ENCODE data around the gene CDC42. TPM values are rescaled to one million over a fixed set of nuclear protein-coding genes. Genes with fewer than 3 reads are reported as not detected.
"Not testable (repeated sequence)": the region's sequence is repeated elsewhere in the genome, so short reads cannot be mapped to it uniquely, and the experiment has no call there.

The CDC42 gene
- 148 and 304 TPM in 2 replicates for polyA plus RNA-seq (2011; rRNA removed)
- 150 and 189 TPM in 2 replicates for polyA minus RNA-seq (2011; rRNA and poly(A)+ RNA removed)

GRCh38 chr1:22052115-22053016, at the start of gene CDC42:
TSS of gene CDC42 (plus strand) at chr1:22052709. CDS start at chr1:22078479, 25,770 bp downstream.
- peak within 1 kb of the TSS; percentile 86 for H3K4me3 ChIP-seq (ENCODE audit: low read depth, low read length)
- H3K27me3 ChIP-seq (ENCODE audit: control insufficient read depth, insufficient read depth, low read length), result no peaks in the 10 kb centered on the region
- ChIA-PET CTCF (interaction anchor here (0.7 to 2.5 kb wide), 3 partner anchors 12 to 364 kb away, joined by 3 to 6 read pairs (median 4); no protein-coding TSS in a partner anchor), POLR2A (interaction anchor here (1.0 kb wide), 1 partner anchor 27 kb away, joined by 3 read pairs; no protein-coding TSS in a partner anchor)
- H3K36me3 ChIP-seq (ENCODE audit: control insufficient read depth, insufficient read depth, low read length), result no peaks in the 10 kb centered on the region
- peak; percentile 65 for DNase-seq (ENCODE audit: low read depth)
- TF ChIP-seq CTCF (IDR thresholded peaks at IDR 0.05; ENCODE audit: insufficient read depth, low read depth, low read length), result no peak

- H3K36me3 ChIP-seq (ENCODE audit: control insufficient read depth, insufficient read depth, low read length); CTCF ChIA-PET; POLR2A ChIA-PET: not testable (repeated sequence)
Measured at GRCh38 chr1:22002875-22003274, 49.6 kb upstream of the CDC42 start.

GRCh38 chr1:22003959-22004358, 48.5 kb upstream of the CDC42 start:
- H3K4me3 ChIP-seq (ENCODE audit: low read depth, low read length); DNase-seq (ENCODE audit: low read depth); H3K36me3 ChIP-seq (ENCODE audit: control insufficient read depth, insufficient read depth, low read length); H3K27me3 ChIP-seq (ENCODE audit: control insufficient read depth, insufficient read depth, low read length); CTCF ChIA-PET; POLR2A ChIA-PET: not testable (repeated sequence)

More at GRCh38 chr1:22002875-22003274, 49.6 kb upstream of the CDC42 start:
- not testable (repeated sequence) for DNase-seq (ENCODE audit: low read depth); H3K4me3 ChIP-seq (ENCODE audit: low read depth, low read length); H3K27me3 ChIP-seq (ENCODE audit: control insufficient read depth, insufficient read depth, low read length)

- H3K27me3 ChIP-seq (ENCODE audit: control insufficient read depth, insufficient read depth, low read length); H3K36me3 ChIP-seq (ENCODE audit: control insufficient read depth, insufficient read depth, low read length); H3K4me3 ChIP-seq (ENCODE audit: low read depth, low read length); POLR2A ChIA-PET; DNase-seq (ENCODE audit: low read depth): not testable (repeated sequence)
- TF ChIP-seq CTCF (IDR thresholded peaks at IDR 0.05; ENCODE audit: insufficient read depth, low read depth, low read length), result peak; percentile 42
- CTCF ChIA-PET, result interaction anchor here (0.7 to 1.2 kb wide), 4 partner anchors 20 to 634 kb away, joined by 3 read pairs; no protein-coding TSS in a partner anchor
Measured at GRCh38 chr1:22005261-22006149, 47.0 kb upstream of the CDC42 start.

- CTCF ChIA-PET, result not testable (repeated sequence)
Measured at GRCh38 chr1:22006736-22007135, 45.8 kb upstream of the CDC42 start.

GRCh38 chr1:22007262-22007661, 45.2 kb upstream of the CDC42 start:
- POLR2A ChIA-PET, result not testable (repeated sequence)

More at GRCh38 chr1:22006736-22007135, 45.8 kb upstream of the CDC42 start:
- H3K4me3 ChIP-seq (ENCODE audit: low read depth, low read length); H3K36me3 ChIP-seq (ENCODE audit: control insufficient read depth, insufficient read depth, low read length); POLR2A ChIA-PET; DNase-seq (ENCODE audit: low read depth); H3K27me3 ChIP-seq (ENCODE audit: control insufficient read depth, insufficient read depth, low read length): not testable (repeated sequence)

GRCh38 chr1:22009566-22009965, 42.9 kb upstream of the CDC42 start:
- DNase-seq (ENCODE audit: low read depth); CTCF ChIA-PET; H3K36me3 ChIP-seq (ENCODE audit: control insufficient read depth, insufficient read depth, low read length); H3K27me3 ChIP-seq (ENCODE audit: control insufficient read depth, insufficient read depth, low read length); POLR2A ChIA-PET; H3K4me3 ChIP-seq (ENCODE audit: low read depth, low read length): not testable (repeated sequence)

More at GRCh38 chr1:22007262-22007661, 45.2 kb upstream of the CDC42 start:
- H3K4me3 ChIP-seq (ENCODE audit: low read depth, low read length); DNase-seq (ENCODE audit: low read depth); H3K27me3 ChIP-seq (ENCODE audit: control insufficient read depth, insufficient read depth, low read length); CTCF ChIA-PET; H3K36me3 ChIP-seq (ENCODE audit: control insufficient read depth, insufficient read depth, low read length): not testable (repeated sequence)

GRCh38 chr1:22012752-22013151, 39.8 kb upstream of the CDC42 start:
- H3K4me3 ChIP-seq (ENCODE audit: low read depth, low read length); H3K27me3 ChIP-seq (ENCODE audit: control insufficient read depth, insufficient read depth, low read length); H3K36me3 ChIP-seq (ENCODE audit: control insufficient read depth, insufficient read depth, low read length); CTCF ChIA-PET; POLR2A ChIA-PET; DNase-seq (ENCODE audit: low read depth): not testable (repeated sequence)

GRCh38 chr1:22014575-22015206, 37.8 kb upstream of the CDC42 start:
- H3K36me3 ChIP-seq (ENCODE audit: control insufficient read depth, insufficient read depth, low read length); POLR2A ChIA-PET; DNase-seq (ENCODE audit: low read depth); H3K27me3 ChIP-seq (ENCODE audit: control insufficient read depth, insufficient read depth, low read length); H3K4me3 ChIP-seq (ENCODE audit: low read depth, low read length): not testable (repeated sequence)
- CTCF ChIA-PET, result interaction anchor here (0.9 kb wide), 1 partner anchor 39 kb away, joined by 3 read pairs; no protein-coding TSS in a partner anchor

All from BJ (cell line).